HL-60/S4 (cell line): ENCODE measurements around the gene UGT1A1.
"Not testable (repeated sequence)": the region's sequence is repeated elsewhere in the genome, so short reads cannot be mapped to it uniquely, and the experiment has no call there.

Source experiments
- in situ Hi-C: fragments of 300-500 bp; cut with MboI; formaldehyde crosslinking; loops from 2 replicates; pipeline ENCODE4 v1.14.3; 2022; ENCODE audit warnings: low sequenced_read_pairs

The UGT1A1 gene

GRCh38 chr2:233760043-233760442 lies at the start of gene UGT1A1:
Gene UGT1A1 (plus strand): TSS chr2:233760270. CDS start chr2:233760288, 18 bp downstream.
- in situ Hi-C loops = no loop called here

- in situ Hi-C loops = no loop called here
Measured at GRCh38 chr2:233711312-233712008, 48.6 kb upstream of the UGT1A1 start.

GRCh38 chr2:233712611-233713261 lies 47.3 kb upstream of the UGT1A1 start, which contains the start of gene UGT1A5:
Gene UGT1A5 (plus strand): TSS chr2:233712907. CDS start chr2:233712992, 85 bp downstream.
- in situ Hi-C loops = no loop called here

- in situ Hi-C loops = no loop called here
Measured at GRCh38 chr2:233713262-233713615, 46.8 kb upstream of the UGT1A1 start.

- in situ Hi-C loops = no loop called here
Measured at GRCh38 chr2:233714121-233714520, 45.9 kb upstream of the UGT1A1 start.

- in situ Hi-C loops = no loop called here
Measured at GRCh38 chr2:233718552-233718951, 41.5 kb upstream of the UGT1A1 start, which contains the start of gene UGT1A4. Gene UGT1A4 (plus strand): TSS chr2:233718736. CDS start chr2:233718821, 85 bp downstream.

- in situ Hi-C loops = no loop called here
Measured at GRCh38 chr2:233728723-233729301, 31.3 kb upstream of the UGT1A1 start, which contains the start of gene UGT1A3. Gene UGT1A3 (plus strand): TSS chr2:233729042. CDS start chr2:233729127, 85 bp downstream.

- in situ Hi-C loops = not testable (repeated sequence)
Measured at GRCh38 chr2:233736868-233737653, 23.0 kb upstream of the UGT1A1 start.

- in situ Hi-C loops = no loop called here
Measured at GRCh38 chr2:233740870-233741269, 19.2 kb upstream of the UGT1A1 start.

- in situ Hi-C loops = no loop called here
Measured at GRCh38 chr2:233743464-233744259, 16.4 kb upstream of the UGT1A1 start.

- in situ Hi-C loops = no loop called here
Measured at GRCh38 chr2:233745073-233745755, 14.9 kb upstream of the UGT1A1 start.

GRCh38 chr2:233745838-233746237 lies 14.2 kb upstream of the UGT1A1 start:
- in situ Hi-C loops = not testable (repeated sequence)

GRCh38 chr2:233746475-233747282 lies 13.4 kb upstream of the UGT1A1 start:
- in situ Hi-C loops = no loop called here

- in situ Hi-C loops = no loop called here
Measured at GRCh38 chr2:233747283-233747544, 12.9 kb upstream of the UGT1A1 start.

GRCh38 chr2:233750689-233751088 lies 9.4 kb upstream of the UGT1A1 start:
- in situ Hi-C loops = not testable (repeated sequence)

GRCh38 chr2:233751212-233752009 lies 8.7 kb upstream of the UGT1A1 start:
- in situ Hi-C loops = not testable (repeated sequence)

GRCh38 chr2:233754872-233755611 lies 5.0 kb upstream of the UGT1A1 start:
- in situ Hi-C loops = no loop called here
